NCI-H510A (cell line): ENCODE results near the gene ATXN1.

Source experiments
- DNase-seq: peaks from one replicate; lab custom pipeline; 2025; lab: John Stamatoyannopoulos, UW

Gene ATXN1

DNA sequence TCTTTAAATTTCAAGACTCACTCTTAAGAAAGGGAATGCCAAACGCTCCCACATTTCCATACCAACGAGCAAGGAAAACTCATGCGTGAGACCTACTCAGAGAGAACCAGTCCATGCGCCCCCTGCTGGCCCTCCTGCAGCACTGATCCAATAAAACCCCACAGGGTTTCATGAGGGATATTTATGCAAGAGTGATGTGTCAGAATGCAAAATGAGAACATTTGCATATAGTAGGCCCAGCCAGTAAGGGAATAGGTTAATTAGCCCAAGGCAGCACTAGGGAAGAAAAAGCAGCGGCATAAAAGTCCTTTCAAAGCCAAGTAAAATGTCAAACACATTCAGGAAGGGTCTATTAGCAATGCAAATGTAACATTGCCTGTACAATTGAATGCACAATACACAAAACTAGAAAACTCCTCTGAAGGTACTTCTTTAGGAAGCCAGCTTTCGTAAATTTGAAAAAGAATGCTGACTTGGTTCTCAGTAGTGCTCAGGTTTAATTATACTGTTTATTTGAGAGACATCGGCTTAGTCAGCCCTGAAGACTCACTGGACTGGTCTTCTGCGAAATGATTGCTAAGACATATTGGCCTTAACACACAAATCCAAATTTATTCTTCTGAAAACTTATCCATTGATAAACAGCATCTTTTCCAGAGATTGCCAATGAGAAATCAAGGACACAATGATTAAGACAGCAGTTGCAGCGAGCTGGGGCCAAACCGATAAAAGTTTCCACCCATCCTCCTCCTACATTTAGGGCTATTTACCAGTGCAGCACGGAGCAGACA, 429.7 kb downstream of the ATXN1 start:
- no peak for DNase-seq

DNA sequence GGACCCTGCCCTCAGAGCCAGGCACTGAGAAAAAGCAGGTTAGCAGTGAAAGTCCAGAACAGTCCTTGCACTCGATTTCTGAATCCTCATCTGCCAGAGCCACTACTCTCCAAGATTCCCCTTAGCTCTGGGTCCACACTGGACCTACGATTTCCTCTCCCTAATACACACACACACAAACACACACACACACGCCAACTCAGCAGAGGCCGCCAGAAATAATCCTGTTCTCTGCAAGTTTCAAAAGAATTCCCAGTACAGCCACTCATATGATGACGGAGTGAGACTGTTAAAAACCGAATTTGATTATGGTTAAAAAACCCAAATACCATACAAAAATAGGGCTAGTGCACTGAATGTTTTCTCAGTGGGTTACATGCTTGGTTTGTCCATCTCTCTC, 432.0 kb downstream of the ATXN1 start:
- DNase-seq = no peak

DNA sequence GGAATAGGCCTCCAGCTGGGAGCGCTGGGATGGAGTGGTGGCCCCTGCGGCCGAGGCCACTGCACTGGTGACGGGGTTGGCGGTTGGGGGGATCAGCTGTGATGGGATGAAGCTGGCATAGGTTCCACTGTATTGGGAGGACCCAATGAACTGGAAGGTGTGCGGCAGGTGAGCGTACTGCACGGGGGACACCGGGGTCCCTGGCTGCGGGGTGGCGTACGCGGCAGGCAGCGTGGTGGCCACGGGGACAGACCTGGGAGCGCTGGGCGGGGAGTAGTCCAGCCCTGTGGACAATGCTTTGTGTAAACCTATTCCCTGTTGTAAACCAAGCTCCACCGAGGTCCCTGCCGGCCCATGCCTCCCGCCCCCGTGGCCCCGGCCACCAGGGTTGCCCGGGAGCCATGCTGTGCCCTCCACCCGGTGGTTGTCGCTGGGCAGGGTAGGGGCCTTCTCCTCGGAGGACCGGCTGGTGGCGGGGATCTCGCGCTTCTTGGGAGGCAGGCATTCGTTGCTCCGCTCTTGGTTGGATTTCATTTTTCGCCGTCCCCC, 433.4 kb downstream of the ATXN1 start:
- DNase-seq = no peak

DNA sequence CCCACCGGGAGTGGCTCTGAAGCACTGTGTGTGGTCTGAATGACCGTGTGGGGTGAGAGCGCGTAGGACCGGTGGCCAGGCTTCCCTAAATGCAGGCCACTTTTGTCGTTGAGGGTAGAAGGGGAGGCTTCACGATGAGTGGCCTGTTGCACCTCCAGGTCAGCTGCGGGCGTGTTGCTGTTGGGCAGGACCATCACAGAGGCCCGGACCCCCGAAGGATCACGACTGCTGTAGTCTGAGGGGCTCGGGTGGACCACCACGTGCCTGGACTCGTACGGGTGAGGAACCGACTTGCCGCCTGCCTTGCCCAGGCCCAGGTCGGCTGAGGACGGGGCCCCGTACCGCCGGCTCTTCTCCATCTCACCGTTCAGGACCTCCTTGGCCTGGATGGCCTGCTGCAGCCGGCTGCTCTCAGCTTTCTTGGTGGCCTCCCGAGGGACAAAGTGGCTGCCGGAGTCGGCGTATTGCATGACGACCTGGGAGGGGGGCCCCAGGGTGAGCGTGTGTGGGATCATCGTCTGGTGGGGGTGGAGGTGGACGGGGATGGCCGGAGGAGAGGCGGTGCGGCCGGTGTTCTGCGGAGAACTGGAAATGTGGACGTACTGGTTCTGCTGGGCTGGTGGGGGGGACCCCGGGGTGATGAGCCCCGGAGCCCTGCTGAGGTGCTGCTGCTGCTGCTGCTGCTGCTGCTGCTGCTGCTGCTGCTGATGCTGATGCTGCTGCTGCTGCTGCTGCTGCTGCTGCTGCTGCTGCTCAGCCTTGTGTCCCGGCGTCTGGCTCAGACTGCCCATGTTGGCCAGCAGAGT, 434.1 kb downstream of the ATXN1 start:
- DNase-seq = no peak

DNA sequence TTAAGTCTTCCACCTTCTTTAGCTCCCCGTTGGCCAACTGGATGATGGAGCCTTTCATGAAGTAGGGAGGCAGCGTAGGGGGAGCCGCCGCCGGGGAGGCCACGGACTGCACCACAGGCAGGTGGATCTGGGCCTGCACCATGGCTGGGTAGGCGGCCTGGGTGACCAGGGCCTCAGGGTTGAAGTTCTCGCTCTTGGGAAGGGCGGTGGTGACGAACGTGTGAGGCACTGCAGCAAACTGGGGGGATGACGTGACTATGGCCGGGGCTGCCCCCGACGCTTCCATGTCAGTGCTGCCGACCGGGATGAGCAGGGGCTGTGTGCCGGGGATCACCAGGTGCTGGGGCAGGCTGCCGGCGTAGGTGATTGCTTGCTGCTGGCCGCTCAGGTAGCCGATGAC, 434.7 kb downstream of the ATXN1 start:
- DNase-seq = no peak

DNA sequence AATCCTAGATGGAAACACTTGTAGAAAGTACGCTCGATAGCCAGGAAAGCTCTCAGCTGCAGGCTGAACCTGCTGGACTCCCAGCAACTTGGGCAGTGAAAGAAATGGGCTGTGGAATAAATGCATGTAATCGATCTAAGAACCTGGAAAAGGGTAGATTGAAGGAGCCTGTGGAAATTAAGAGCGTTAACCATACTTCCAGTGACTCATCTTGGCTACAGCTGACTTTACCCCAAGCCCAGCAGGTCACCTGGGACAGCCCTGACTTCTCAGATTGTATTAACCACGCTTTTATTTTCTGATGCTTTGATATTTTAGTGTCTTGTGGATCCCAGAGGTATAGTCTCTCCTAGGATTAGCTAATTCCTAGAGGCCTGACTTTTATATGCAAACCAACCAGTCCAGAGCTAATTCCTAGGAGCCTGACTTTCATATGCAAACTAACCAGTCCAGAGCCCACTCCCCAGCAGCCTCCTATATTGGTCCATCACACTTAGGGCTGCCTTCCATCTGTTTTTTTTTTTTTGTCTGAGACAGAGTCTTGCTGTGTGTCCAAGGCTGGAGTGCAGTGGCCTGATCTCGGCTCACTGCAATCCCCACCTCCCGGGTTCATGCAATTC, 436.5 kb downstream of the ATXN1 start:
- no peak for DNase-seq

DNA sequence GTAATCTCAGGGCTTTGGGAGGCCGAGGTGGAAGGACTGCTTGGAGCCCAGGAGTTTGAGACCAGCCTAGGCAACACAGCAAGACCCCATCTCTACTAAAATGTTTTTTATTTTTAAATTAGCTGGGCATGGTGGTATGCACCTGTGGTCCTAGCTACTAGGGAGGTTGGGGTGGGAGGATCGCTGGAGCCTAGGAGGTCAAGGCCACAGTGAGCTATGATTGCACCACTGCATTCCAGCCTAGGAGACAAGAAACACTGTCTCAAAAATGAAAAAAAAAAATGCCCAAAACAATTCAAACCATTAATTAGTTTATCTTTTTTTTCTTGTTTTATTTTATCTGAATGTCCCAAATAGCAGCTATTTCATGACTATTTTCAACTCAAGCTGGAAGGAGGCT, 437.1 kb downstream of the ATXN1 start:
- no peak for DNase-seq

DNA sequence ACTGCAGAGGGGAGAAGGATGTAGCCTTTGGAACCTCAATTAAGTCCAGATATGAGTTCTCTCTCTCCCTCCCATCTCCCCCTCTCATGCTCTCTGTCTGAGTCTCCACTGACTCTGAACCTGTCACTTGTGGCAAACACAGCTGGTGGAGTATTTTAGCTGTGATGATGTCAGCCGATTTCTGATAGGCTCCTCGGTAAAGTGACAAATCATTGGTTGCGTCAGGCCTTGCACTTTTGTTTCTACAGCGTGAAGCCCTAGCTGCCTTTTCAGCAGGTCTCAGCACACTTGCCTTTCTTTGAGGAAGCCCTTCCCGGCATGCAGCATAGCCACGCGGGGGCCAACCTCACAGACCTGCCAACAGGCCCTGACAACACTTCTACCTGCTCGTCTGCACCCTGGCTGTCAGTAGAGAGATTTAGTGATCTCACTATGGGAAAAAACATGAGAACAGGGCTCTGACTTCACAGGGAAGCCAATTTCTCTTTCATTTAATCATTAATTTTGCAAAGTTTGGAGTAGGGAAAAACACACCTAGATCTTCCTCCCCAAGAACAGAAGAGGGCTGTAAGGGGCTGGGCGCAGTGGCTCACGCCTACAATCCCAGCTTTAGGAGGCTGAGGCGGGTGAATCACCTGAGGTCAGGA, 438.5 kb downstream of the ATXN1 start:
- no peak for DNase-seq

DNA sequence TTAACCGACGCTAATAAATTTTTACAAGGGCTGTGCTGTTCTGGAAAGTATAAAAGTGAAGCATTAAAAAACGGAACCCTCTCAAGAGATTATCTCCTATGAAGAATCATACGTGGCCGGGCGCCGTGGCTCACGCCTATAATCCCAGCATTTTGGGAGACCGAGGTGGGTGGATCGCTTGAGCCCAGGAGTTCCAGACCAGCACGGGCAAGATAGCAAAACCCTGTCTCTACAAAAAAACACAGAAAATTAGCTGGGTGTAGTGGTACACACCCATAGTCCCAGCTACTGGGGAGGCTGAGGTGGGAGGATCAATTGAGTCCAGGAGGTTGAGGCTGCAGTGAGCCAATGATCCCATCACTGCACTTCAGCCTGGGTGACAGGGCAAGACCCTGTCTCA, 439.4 kb downstream of the ATXN1 start:
- DNase-seq = no peak

DNA sequence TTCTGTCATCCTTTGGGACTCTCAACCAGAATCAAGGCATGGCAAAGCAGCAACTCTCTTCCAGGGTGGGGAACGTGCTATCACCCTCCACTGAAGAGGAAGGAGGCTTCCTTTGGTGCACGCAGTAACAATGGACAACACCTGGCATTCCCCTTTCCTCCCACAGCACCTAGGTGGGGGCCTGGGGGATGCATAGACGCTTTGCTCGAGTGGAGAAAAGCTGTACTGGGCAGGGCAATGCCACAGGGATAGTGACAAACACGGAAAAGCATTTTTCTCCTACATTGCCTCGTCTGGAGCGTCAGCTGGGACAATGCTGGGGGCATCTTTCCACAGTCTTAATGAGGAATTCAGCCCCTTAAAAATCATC, 439.9 kb downstream of the ATXN1 start:
- DNase-seq = no peak

DNA sequence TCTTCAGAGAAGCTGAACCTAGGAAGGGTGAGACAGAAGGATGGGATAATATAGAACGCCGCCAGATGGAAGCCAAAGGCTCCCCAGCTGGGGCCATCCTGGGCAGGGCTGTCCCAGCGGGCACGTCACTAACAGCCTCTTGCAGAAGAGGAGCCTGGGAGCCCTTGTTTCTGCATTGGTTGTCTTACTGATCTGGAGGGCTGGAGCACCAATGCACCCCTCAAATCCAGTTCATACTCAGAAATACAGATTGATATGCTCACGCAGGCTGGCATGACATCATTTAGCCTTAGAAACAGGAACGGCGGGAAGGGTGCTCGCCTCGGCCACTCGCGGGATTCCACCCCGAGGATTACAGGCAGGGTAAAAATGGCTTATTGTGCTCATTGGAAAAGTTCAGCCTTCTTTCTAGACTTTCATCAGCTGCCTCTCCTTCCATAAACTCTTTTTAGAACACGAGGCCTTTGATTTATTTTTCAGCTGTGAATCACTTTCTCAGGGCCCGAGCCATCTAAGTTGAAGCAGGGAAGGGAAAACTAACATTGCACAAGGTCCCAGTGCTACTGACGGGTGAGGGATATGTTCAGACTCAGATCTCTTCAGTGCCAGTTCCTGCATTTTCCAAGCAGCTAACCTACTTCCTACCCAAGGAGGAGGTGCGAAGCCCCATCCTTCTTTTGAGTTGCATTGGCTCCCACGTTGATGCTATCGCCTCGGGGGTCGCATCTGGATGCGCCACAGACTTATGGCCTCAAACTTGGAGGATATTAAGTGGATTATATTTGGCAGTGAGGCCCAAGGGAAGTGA, 440.5 kb downstream of the ATXN1 start:
- DNase-seq = no peak

DNA sequence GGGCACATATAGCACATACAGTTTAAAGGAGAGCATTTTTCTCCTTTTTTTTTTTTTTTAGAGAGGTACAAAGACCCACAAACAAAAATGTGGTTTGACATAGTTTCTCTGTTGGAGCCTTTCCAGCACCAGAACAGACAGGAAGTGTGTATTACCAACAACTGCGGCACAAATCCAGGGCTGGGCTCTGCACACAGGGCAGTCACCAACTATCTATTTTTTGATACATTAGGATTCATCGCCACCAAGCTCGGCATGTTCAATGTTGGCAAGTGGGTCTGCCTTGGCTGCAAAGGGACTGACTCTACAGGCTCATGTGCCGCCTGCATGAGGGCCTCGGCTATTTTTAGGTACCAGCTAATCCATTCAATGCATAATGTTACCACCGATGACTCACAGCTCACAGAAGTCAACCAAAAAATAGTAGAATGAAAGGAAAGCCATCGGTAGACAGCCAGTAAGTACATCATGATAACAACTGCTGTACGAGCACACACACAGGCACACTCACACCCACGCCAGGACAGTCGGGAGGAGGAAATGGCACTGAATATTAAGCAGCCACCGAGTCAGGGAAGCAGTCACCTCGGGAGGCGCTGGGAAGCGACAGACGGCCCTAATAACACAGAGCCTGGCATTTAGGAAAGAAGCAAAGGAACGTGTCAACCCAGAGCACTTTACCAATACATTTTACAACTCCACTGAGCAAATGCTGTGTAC, 441.3 kb downstream of the ATXN1 start:
- DNase-seq = no peak

DNA sequence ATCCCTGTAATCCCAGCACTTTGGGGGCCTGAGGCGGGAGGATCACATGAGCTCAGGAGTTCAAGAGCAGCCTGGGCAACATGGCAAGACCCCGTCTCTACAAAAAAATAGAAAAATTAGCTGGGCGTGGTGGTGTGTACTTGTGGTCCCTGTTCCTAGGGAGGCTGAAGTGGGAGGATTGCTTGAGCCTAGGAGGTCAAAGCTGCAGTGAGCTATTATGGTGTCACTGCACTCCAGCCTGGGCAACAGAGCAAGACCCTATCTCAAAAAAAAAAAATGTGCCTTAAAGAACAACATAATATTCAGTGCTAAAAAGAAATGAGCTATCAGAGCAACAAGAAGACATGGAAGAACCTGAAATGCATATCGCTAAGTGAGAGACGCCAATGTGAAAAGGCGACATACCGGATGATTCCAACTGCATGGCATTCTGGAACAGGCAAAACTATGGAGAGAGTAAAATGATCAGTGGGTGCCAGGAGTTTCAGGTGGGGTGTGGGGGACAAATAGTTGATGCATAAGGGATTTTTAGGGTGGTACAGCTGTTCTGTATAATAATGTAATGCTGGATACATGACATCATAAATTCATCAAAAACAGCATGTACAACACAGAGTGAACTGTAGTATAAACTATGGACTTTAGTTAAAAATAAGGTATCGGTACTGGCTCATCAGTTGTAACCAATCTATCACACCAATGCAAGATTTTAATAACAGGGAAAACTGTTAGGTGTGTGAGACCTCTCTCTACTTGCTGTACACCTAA, 442.1 kb downstream of the ATXN1 start:
- no peak for DNase-seq

DNA sequence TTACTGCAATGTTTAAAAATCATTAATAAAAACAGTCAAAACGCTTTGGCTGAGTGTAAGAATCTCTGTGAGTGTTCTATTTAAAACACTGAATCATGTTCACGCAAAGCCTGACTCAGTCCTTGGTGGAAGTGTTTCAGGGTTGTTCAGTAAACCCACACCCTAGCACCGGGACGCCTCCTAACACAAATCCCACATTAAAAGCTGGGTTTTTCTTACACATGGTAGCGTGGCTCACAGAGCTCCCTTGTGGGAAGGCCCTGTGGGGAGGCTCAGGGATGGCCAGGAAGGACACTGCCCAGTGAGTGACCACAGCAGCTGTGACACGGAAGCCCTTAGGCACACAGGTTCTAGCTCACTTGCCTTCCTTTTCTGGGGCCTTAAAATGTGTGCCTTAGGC, 442.7 kb downstream of the ATXN1 start:
- no peak for DNase-seq

DNA sequence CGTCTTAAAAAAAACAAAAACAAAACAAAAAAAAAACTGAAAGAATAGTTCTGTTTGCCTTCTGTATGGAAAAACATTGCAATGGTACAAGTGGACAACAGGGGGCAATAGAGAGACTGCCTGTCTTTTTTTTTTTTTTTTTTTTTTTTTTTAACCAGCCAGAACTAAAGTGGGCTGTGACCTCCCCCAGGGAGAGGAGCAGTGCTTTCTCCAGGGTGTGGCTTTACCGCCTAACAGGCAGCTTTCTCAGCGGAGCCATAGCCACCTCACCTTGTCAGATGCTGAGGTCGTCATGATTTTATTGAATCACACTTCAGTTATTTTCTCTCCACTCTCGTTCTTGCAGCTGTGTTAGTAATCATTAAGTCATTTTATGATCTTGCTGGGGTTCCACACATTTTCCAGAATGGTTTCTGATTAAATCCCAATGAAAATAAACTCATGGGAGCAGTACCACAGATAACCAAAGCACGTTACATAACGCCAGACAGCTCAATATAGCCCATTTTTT, 444.5 kb downstream of the ATXN1 start:
- DNase-seq = no peak

DNA sequence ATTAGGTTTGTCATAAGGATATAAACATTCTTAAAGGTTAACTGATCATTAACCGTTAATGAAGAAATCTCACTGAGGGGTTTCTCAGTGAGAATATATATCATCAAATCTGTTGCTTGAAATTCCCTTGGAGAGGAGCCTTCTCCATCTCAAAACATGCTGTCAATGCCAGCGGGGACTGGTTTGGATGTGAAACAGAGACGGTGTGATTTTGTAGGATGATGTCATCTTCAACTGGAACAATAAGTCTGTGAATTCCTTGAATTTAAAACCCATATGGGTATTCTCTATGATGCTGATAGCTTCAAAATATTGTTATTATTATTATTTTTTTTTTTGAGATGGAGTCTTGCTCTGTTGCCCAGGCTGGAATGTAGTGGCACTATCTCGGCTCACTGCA, 447.0 kb downstream of the ATXN1 start:
- no peak for DNase-seq

DNA sequence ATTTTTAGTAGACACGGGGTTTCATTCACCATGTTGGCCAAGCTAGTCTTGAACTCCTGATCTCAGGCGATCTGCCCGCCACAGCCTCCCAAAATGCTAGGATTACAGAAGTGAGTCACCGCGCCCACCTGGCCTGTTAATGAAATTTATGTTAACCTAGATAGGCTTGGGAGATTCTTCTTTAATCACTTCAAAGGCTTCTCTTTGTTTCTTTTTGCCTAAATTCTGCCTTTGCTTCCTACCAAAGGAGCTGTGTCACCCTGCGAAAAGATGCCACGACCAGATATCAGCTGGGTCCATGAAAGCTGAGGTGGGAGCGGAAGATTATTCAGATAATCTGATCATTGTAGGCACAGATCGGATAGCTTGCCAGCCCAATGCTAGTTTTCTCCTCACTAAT, 447.5 kb downstream of the ATXN1 start:
- no peak for DNase-seq

DNA sequence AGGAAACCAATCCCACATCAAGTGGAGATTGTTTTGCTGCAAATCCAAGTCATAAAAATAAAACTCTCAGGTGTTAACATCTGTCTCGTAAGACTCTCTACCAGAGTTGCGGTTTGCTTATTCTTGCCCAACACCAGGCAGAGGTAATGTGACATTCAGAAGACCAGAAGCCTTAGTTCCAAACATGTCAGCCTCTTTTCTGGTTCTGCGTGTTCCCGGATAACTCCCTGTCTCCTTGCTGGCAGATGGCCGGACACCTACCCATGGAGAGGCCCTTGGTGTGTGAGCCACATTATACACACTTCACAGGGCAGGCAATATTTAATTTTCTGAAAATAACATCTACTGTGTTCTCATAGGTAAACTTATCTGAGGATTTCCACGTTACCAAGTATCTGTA, 449.5 kb downstream of the ATXN1 start:
- no peak for DNase-seq

DNA sequence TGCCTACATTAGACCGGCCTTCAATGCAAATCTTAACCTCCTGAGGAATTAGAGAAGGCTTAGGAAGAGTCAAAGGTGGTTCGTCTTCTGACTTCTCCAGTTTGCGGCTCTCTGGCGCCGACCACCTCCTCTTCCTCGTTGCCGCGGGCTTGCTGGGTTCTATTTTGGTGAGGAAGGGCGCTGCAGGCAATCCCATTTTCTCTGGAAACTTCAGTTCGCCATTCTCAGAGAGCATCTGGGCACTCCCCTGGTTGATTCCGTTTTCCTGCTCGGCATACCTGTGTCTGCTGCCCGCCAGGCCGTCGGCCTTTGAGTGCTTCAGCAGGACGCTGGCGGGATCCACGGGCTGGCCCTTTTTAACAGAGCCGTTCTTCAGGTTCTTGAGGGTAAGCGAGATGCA, 454.9 kb downstream of the ATXN1 start:
- DNase-seq = no peak

DNA sequence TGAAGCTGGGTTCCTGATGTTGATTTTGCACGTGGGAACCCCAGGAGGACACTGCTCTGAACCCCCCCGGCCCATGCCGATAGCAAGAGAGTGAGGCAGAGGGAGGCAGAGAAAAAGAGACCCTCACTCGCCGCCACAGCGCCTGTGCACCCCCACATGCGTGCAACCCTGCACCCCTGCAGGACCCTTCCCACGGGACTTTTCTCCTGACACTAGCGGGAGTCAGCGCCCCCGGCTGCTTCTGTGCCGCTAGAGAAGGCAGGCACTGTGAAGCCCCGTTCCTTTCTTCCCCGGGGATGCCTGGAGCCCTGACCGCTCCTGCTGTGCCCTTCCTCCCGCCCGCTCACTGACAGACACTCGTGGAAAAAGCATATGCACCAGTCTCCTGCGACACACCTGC, 455.5 kb downstream of the ATXN1 start:
- no peak for DNase-seq
